Fibroblast of gingiva (primary cell): ENCODE data around the gene TMEM170B.
"Not testable (repeated sequence)": the region's sequence is repeated elsewhere in the genome, so short reads cannot be mapped to it uniquely, and the experiment has no call there.

ENCODE experiments used
- DNase-seq: peaks from one replicate; pipeline ENCODE4 v3.0.0-alpha.2; 2011; ENCODE audit warnings: low read depth

TMEM170B gene

DNA sequence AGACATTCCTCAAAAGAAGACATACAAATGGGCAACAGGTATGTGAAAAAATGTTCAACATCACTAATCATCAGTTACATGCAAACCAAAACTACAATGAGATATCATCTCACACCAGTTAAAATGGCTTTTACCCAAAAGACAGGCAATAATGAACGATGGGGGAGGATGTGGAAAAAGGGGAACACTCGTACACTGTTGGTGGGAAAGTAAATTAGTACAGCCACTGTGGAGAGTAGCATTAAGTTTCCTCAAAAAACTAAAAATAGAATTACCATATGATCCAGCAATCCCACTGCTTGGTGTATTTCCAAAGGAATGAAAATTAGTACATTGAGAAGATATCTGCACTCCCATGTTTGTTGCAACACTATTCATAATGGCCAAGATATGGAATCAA lies 8.6 kb upstream of the TMEM170B start:
- DNase-seq: no peak

DNA sequence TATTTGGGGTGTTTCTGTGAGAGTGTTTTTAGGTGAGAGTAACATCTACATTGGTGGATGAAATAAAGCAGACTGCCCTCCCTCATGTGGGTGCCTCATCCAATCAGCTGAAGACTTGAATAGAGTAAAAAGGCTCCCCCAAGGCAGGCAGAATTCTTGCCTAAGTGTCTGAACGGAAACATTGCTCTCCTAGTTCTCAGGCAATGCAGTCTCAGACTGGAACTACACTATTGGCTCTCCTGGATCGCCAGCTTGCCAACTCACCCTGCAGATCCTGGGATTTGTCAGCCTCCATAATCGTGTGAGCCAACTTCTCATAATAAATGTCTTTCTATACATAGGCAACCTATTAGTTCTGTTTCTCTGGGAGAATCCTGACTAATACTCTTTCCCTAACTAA lies 5.5 kb upstream of the TMEM170B start:
- no peak for DNase-seq

DNA sequence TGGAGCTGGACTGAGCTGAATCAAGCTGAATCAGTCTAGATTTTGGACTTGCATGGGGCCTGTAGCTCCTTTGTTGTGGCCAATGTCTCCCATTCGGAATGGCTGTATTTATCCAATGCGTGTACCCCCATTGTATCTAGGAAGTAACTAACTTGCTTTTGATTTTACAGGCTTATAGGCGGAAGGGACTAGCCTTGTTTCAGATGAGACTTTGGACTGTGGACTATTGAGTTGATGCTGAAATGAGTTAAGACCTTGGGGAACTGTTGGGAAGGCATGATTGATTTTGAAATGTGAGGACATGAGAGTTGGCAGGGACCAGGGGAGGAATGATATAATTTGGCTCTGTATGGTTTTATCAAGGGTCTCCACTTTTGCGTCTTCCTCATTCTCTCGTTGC lies 3.0 kb upstream of the TMEM170B start:
- DNase-seq: no peak

DNA sequence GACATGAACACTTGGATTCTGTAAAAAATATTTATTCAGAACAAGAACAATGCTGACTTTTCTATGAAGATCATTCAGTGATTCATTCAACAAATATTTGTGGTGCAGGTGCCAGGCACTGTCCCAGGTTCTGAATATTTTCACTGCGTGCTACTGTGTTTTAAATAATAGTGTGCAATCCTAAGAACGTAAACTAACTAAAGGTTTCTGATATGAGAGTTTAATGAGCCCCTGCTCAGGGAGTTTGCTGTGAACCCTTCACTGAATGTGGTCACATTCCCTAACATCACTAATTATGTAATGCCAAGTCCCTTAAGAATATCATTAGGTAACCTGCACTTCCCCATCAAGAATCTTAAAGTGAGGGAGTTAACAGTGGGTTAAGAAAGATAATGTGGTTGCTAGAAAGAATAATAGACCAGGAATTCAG lies 1.7 kb upstream of the TMEM170B start:
- DNase-seq: no peak

DNA sequence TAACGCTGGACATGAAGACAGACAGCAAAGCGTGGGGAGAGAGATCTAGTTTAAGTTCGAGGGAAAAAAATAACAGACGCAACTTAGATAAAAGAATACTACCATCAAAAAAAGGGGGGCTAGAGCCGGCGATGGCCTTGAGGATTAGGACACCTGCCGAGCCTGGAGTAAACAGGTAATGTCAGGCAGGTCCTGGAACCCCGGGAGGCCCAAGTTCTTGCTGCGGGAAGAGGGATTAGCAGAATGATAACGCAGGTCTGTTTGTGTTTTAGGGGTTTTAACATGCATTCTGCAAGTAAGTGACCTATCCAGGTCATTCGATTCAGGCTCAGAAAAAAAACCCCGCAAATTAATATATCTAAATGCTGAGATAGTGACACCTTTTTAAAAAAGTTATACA lies 754 bp upstream of the TMEM170B start:
- no peak for DNase-seq

DNA sequence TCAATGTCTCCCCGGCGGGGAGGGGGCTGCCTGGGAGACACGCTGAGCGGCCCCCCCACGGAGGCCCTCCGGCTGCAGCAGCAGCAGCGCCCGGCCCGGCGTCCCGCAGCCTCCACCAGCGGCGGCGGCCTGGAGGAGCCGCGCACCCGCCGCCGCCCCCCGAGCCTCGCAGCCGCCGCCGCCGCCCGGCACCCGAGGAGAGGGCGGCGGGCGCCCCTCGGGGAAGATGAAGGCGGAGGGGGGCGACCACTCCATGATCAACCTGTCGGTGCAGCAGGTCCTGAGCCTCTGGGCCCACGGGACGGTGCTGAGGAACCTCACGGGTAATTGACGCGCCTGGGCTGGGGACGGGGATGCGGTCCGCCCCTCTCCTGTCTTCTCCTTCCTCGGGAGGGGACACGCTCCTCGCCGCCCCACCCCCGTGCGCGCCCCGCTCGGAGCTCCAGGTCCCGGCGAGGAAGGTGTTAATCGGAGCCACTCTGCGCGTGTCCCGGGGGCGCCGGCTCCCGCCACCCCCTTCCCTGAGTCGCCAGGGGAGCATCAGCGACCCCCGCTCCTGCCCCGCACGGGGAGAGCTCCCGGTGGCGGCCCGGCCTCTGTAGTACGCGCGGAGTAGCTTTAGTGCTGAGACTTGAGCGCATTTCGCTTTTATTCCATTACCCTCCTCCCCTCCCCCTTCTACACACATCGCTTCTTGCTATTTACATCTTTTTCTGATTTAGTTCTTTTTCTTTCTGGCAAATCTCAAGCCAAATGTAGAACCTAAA lies 686 bp downstream of the TMEM170B start:
- no peak for DNase-seq

DNA sequence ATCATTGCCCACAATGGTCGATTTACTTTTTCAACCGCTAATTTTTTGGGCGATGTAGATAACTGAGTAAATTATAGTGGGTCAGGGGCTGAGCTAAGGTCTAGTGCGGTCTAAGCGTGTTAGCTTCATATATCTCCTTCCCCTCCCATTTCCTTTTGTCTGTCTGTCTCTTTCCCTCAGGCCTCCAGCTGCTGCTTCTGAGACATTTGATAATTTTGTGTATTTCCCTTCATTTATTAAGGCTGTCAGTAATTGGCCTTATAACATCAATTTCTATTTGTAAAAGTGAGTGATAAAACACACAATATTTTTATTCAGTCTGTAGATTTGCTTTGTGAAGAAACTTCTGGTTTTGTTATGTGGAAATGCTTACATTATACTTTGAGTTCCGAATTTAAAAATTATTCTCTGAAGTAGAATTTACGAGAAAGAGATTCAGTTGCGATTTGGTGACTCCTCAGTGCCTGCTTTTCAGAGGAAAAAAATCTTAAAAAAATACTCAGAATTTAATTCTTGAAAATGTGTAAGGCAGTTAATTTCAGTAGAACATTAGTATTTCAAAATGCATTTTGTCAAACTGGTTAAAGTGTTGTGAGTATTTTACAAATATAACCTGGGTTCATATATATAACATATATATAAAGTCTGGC lies 1.4 kb downstream of the TMEM170B start:
- DNase-seq: no peak

DNA sequence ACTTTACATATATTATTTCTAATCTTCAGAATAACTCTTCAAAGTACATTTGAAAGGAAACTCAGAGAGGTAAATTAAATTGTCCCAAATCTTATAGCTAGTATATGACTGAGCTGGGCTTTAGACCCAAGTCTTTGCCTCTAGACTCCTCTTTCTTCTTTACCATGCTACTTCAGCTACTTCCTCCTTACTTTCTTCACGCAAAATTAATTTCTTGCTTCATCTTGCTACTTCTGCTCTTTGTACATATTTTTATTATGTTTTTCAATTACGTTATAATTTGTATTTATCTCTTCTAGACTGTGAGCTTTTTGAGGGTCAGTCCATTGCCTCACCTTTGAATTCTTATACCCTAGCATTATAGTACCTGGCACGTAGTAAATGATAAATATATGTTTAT lies 5.3 kb downstream of the TMEM170B start:
- DNase-seq: no peak

DNA sequence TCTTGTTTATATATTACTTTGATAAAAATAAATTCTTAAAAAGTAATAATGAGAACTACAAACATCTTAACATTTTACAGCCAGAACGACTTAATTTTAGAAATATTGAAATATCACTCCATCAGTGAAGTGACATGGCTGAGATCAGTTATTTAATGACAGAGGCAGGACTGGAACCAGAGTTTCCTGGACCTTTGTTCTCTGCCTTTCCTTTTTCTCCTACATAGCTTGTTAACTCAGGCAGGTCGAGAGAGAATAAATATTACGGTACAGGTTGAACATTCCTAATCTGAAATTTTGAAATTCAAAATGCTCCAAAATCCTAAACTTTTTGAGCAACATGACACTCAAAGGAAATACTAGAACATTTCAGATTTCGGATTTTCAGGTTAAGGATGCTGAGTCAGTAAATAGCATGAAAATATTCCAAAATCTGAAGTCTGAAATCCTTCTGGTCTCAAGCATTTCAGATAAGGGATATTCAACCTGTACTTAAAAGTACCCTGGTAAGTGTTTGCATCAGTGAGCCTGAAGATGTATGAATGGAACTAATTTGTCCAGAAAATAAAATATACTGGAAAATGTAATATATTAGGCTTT lies 6.5 kb downstream of the TMEM170B start:
- no peak for DNase-seq

DNA sequence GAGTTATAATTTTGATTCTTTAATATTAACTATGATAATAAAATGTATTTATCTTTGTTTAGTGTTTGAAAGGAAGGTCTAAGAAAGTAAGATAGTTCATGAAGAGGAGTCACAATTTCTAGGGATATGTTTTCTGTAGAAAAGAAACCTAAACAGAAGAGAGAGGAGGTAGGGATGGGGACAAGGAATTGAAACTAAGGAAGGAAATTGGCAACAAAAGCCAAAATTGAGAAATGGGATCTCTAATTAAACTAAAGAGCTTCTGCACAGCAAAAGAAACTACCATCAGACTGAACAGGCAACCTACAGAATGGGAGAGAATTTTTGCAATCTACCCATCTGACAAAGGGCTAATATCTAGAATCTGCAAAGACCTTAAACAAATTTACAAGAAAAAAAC lies 10.3 kb downstream of the TMEM170B start:
- not testable (repeated sequence) for DNase-seq

DNA sequence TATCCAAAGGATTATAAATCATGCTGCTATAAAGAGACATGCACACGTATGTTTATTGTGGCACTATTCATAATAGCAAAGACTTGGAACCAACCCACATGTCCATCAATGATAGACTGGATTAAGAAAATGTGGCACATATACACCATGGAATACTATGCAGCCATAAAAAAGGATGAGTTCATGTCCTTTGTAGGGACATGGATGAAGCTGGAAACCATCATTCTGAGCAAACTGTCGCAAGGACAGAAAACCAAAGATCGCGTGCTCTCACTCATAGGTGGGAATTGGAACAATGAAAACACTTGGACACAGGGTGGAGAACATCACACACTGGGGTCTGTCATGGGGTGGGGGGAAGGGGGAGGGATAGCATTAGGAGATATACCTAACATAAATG lies 11.0 kb downstream of the TMEM170B start:
- not testable (repeated sequence) for DNase-seq

DNA sequence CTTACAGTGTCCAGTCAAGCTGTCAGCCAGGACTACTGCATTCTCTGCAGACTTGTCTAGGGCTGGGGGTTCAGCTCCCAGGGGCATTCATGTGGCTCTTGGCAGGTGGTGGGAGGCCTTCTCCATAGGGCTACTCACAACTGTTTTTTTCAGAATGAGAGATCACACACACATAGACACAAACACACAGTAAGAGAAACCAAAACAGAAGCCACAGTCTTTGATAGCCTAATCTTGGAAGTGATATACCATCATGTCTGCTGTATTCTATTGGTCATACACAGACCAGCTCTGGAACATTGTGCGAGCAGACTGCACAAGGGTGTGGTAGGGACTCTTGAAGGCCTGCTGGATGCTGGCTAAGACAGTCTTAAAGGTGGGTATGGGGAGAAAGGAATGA lies 13.5 kb downstream of the TMEM170B start:
- DNase-seq: no peak

DNA sequence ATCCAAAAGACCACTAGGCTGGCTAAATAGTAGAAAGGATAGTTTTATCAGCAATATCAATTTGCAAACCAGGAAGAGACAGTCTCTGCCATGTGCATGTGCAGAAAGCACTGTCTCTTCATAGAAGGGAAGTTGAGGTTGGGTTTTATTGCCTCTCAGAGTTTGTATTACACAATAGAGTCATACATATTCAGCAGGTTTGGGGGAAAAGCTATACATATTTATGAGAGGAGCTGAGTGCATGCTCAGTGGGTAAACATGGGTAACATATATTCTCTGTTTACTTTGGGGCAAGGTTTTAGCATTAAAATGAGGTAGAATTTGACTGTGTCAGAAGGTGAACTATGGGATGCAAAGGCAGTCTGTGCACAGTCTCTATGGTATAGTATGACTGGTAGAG lies 14.9 kb downstream of the TMEM170B start:
- DNase-seq: no peak

DNA sequence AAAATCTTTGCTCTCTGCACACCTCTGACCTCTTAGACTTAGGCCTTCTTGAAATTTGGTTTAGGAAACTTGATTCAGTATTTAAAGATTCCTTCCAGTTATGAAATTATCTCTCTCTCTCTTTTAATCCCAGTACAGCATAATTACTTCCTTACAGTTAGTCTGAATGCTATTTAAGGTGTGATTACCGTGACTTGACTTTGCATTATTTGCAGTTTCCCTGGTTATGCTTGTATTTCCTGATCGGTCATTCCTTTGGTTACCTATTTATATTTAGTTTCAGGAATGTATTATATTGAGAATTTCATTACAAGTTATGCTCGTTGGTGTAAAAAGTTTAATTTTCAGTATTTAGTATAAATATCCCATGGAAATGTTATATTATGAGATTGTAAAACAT lies 16.3 kb downstream of the TMEM170B start:
- no peak for DNase-seq

DNA sequence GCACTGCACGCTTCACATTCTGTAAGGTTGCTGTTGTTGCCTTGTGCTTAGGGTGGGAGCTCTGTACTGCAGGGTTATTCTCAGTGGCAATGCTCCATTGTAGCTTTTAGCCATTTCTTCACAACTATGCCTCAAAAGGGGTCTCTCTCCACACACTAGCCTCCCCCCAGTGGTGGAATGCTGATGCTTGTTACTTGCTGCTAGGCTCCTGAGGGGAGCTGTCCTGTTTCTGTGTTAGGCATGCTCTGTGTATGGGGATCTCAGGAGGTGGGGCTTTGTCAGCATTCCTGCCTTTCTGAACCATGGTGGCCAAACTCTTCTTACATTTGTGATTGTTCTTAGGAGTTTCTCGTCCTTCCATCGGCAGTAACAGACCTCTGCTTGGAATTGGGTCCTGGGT lies 18.8 kb downstream of the TMEM170B start:
- DNase-seq: no peak

DNA sequence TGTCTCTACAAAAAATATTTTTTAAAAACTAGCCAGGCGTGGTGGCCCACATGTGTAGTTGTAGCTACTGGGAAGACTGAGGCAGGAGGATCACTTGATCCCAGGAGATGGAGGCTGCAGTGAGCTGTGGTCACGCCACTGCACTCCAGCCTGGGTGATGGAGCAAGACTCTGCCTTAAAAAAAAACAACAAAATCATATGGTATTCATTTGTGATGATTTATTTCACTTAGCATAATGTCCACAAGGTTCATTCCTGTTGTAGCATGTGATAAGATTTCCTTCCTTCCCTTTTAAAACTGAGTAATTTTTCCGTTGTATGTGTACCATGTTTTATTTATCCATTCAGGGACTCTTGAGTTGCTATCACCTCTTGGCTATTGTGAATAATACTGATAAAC lies 26.2 kb downstream of the TMEM170B start:
- peak; percentile 30 for DNase-seq

DNA sequence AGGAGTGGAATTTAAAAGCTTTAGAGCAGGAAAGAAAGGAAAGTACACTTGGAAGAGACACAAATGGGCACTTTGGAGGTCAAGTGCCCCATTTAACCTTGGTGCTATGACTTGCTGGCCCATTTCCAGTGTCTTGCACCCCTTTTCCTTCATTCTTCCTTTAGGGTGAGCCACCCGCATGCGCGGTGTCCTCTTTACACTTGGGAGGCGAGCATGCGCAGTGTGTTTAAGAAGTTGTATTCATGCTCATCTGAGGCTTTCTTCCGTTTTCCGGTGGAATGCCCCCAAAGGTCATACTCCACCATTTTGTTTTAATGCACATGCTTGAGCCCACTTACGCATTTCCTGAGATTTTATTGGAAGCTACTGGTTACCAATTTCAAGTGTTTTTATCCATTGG lies 29.1 kb downstream of the TMEM170B start:
- no peak for DNase-seq

DNA sequence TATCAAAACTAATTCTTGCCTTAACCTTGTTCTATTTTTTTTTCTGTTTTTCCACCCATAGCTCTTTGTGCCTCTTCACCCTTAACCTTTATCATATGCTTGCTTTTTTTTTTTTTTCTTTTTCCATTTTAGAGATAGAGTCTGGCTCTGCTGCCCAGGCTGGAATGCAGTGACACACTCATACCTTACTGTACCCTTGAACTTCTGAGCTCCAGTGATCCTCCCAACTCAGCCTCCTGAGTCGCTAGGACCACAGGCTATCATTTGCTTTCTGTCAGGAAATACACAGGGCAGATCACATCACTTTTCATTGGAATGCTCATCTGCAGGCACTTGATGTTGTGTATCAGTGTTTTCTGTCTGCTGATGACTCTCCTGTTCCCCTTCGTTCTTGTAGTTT lies 33.5 kb downstream of the TMEM170B start:
- DNase-seq: no peak

DNA sequence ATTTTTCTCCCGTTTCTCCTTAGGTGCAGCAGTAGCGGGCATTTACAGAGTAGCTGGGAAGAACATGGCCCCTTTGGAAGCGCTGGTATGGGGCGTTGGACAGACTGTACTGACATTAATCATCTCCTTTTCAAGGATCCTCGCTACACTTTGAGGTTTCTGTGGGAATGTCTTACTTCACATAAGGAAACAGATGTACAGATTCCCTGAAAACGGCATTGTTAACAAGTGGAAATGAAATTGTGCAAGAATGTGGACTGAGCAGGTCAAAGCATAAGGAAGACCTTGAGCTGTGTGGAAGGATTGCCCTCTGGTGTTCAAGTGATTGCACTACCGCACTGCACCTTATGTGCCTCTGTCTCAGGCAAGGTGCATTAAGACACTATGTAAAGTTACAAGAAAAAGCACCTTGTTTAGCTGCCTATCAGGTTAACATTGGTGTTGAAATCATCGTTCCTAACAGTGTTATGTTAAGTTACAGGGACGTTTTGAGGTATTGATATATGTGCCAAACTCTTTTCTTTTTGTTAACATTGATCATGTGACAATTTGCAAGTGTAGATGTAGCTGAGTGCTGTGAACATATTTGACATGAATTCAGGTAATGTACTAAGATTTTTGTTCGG lies 38.0 kb downstream of the TMEM170B start:
- DNase-seq: peak; percentile 76

DNA sequence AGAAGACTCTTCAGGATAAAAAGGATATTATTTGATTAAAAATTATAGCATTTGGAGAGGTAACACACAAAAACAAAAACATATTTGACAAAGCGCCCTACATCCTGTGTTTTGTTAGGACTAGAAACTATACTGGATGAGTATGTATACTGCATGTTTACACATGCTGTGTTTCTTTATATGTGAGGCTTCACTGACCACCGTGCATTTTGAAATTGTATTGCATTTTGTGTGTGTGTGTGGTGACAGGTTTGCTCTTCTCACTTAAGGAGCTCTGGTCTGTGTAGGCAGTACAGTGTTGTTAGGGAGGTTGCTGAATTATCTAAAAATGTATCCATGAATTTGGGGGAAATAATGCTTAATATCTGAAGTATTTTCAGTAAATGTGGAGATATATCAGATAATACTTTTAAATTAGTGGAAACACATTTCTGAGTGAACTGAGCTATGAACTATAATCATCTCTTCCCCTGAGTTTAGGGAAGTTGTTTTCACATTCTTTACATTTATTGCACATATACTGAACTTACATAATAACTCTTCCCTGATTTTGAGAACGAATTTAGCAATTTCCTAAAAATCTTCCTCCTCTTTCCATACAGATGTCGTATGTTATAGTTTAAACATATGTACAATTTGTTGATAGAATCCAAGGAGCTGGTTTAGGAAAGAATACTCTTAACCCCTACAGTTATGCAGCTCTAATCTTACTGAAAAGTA lies 43.3 kb downstream of the TMEM170B start:
- no peak for DNase-seq

DNA sequence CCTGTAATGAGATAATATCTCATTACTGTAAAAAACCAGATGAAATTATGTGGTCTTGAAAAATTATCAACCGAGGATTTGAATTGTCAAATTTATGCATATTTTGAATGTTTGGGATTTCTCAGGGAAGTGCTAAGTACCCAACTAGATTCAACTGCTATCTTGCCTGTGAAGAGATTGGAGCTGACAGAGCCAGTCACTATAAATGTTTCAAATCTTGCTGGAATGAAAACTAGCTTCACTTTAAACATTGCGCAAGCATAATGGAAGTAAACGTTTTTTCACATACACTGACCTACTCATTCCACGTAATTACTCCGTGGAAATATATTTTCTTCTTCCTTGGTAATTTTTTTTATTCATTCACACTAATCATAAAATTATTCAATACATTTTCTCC lies 46.7 kb downstream of the TMEM170B start:
- no peak for DNase-seq

DNA sequence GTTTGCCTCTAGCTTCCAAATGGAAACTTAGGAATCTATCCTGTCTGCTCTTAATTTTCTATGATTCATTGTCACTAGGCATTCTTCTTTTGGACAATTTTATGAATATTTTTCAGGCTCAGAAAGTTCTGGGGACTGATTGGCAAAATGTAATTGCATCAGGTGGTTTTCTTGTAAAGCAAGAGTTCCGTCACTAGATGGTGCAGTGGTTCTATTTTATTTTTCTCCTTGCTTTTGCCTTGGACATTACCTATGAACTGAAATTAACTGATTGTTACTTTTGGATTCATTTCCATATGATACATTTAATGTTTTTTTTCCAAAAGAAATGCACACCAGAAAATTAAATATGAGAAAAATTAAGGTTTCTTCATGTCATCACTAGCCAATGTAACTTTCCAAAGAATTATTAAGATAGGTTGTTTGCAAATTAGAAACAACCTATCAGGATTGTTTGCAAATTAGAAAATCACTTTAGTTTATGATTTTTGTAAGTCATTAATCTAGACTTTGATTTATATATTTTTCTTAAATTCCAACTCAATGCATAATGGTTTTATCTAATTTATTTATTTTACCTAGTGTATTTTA lies 48.0 kb downstream of the TMEM170B start:
- peak; percentile 37 for DNase-seq
